Measurements from ENCODE around the gene FARP2. TPM values are rescaled to one million over a fixed set of nuclear protein-coding genes. Genes with fewer than 3 reads are reported as not detected.

FARP2 gene
- total and polyA plus RNA-seq, 2 of the 4 experiments (the other 2 are of a cell fraction): 17.1 to 30.8 TPM

DNA sequence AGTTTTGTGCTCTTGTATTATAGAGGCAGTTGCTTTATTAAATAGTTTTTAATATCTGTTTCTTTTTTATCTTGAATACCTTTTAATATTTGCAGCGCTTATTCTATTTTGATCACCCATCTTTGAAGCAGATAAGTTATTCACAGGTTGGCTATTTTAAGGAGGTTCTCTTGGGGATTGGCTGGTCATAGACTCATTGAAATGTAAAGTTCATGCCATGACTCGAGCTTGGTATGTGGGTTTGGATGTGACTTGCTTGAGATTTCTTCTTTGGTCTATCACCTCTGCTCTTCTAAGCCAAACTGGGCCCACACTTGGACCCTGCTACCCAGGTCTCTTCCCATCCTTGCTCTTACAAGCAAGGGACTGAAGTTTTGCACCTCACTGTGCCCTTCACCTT is 33.6 kb downstream of the FARP2 start:
- no peak overlapping the region for H4K8ac ChIP-seq (ENCODE audit: low read depth in 2 of 2, low read length in 2 of 2)
- peaks cover 6% of the 10 kb centered on the region; the same call in 1 of the 2 replicates for H4K20me1 ChIP-seq (ENCODE audit: insufficient read depth, low read length)
- H3K23ac ChIP-seq (ENCODE audit: low read depth, low read length): no peak overlapping the region
- no peak overlapping the region for H2BK20ac ChIP-seq (ENCODE audit: low read depth, low read length)
- H4K5ac ChIP-seq (ENCODE audit: low read depth, low read length): no peak overlapping the region
- H3K36me3 ChIP-seq (ENCODE audit: control insufficient read depth, insufficient read depth, low read length): 0 out of 2 replicates have a peak, but pooled peaks cover under 1% of the 10 kb centered on the region
- no peak overlapping the region for H3K18ac ChIP-seq (ENCODE audit: low read depth, low read length)
- H3K27ac ChIP-seq (ENCODE audit: insufficient read depth, low read length): no peak overlapping the region
- no peak for ATAC-seq (ENCODE audit: low read depth)
- DNase-seq: no peak
- H3K27me3 ChIP-seq (ENCODE audit: control insufficient read depth, insufficient read depth, low read length): no peaks in the 10 kb centered on the region
- H3K4me3 ChIP-seq (ENCODE audit: insufficient read depth, low read depth, low read length): no peak overlapping the region
- in situ Hi-C loops (cut with MboI; ENCODE audit: low sequenced_read_pairs): no loop called here
- no peak for TF ChIP-seq NFE2L2 (IDR thresholded peaks at IDR 0.05; ENCODE audit: low read depth, low read length)
- no peak for TF ChIP-seq RFX5 (IDR thresholded peaks at IDR 0.05; ENCODE audit: low read depth, low read length)
- TF ChIP-seq, protein P1, sequence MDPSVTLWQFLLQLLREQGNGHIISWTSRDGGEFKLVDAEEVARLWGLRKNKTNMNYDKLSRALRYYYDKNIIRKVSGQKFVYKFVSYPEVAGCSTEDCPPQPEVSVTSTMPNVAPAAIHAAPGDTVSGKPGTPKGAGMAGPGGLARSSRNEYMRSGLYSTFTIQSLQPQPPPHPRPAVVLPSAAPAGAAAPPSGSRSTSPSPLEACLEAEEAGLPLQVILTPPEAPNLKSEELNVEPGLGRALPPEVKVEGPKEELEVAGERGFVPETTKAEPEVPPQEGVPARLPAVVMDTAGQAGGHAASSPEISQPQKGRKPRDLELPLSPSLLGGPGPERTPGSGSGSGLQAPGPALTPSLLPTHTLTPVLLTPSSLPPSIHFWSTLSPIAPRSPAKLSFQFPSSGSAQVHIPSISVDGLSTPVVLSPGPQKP (IDR thresholded peaks at IDR 0.05; ENCODE audit: borderline replicate concordance, low read depth, low read length): no peak
- no CpG with 5 or more reads among the region's 2 CpGs for WGBS, 2 experiments (ENCODE audit: extremely low coverage in 2 of 2, insufficient read length in 1 of 2)
- H3K4me1 ChIP-seq (ENCODE audit: control insufficient read depth, insufficient read depth, low read length): peaks cover 4% of the 10 kb centered on the region; the same call in 1 of the 2 replicates
- no peak overlapping the region for H2AK5ac ChIP-seq (ENCODE audit: low read depth, low read length)
- H2BK5ac ChIP-seq (ENCODE audit: low read depth, low read length, poor library complexity, severe bottlenecking): no peak overlapping the region
- ChIA-PET POLR2A (ENCODE audit: unreplicated experiment) (no interaction called here), CTCF (interaction anchor here (0.6 kb wide), 1 partner anchor 141 kb away, joined by 3 read pairs; no protein-coding TSS in a partner anchor)
- dilution Hi-C loops (cut with HindIII; ENCODE audit: low sequenced_read_pairs, unreplicated experiment): no loop called here
- peaks cover 22 to 42% of the 10 kb centered on the region in 2 experiments for H3K79me1 ChIP-seq (ENCODE audit: low read depth in 1 of 2, low read length in 2 of 2)
- intact Hi-C loops (cut with micrococcal nuclease): no loop called here
- no peak overlapping the region for H2BK15ac ChIP-seq (ENCODE audit: low read depth, low read length)
- no peak overlapping the region for H2AK9ac ChIP-seq (replicated peaks; ENCODE audit: low read depth, low read length, poor library complexity)
- H3K4me2 ChIP-seq (ENCODE audit: low read depth, low read length): no peak overlapping the region
- H3K4ac ChIP-seq (ENCODE audit: low read depth, low read length): no peak overlapping the region
- H3K9me3 ChIP-seq (ENCODE audit: control insufficient read depth, insufficient read depth, low read length): no peaks in the 10 kb centered on the region
- no peak overlapping the region for H4K91ac ChIP-seq (ENCODE audit: insufficient read depth, low read depth, low read length)
- H3K9me1 ChIP-seq (ENCODE audit: insufficient read depth, low read length): peaks cover 3% of the 10 kb centered on the region; the same call in 1 of the 2 replicates
- H3K9ac ChIP-seq (ENCODE audit: low read depth, low read length): no peak overlapping the region
- H3K56ac ChIP-seq (ENCODE audit: extremely low read depth, insufficient read depth, low read length): no peak overlapping the region
- BruUV-seq (replicated peaks): no TSS peak
- H2BK120ac ChIP-seq (ENCODE audit: low read depth, low read length): no peak overlapping the region
- H2AFZ ChIP-seq (replicated peaks; ENCODE audit: low read length, poor library complexity): no peak overlapping the region
- H3K14ac ChIP-seq (replicated peaks; ENCODE audit: low read depth, low read length): no peak overlapping the region

Measured in IMR-90 (cell line).